Fibroblast of lung (primary cell): ENCODE measurements around the gene PSMD4. TPM values are rescaled to one million over a fixed set of nuclear protein-coding genes. Genes with fewer than 3 reads are reported as not detected.
"Not testable (repeated sequence)": the region's sequence is repeated elsewhere in the genome, so short reads cannot be mapped to it uniquely, and the experiment has no call there.

Experiments used
- DNase-seq, 2 donors: peaks; one replicate each; pipeline versions ENCODE4 v3.0.0 to v3.0.0-alpha.2; 2010; ENCODE audit warnings: low read depth in 2 of 2
- H2AFZ ChIP-seq: 2 replicates; pipeline ENCODE4 v1.5.1; 2012; ENCODE audit warnings: low read length, control low read depth, inconsistent platforms
- H3K27ac ChIP-seq: 2 replicates; pipeline ENCODE4 v1.5.1; 2011; ENCODE audit warnings: low read length, control low read depth; ENCODE audit not compliant: insufficient read depth
- H3K27me3 ChIP-seq: 2 replicates; pipeline ENCODE4 v1.5.1; 2011; ENCODE audit warnings: mild to moderate bottlenecking, low read length; ENCODE audit not compliant: control insufficient read depth, insufficient read depth
- H3K36me3 ChIP-seq: 2 replicates; pipeline ENCODE4 v1.5.1; 2011; ENCODE audit warnings: low read length; ENCODE audit not compliant: control insufficient read depth, insufficient read depth
- H3K4me1 ChIP-seq: 2 replicates; pipeline ENCODE4 v1.5.1; 2011; ENCODE audit warnings: low read length; ENCODE audit not compliant: control insufficient read depth, insufficient read depth; ENCODE audit errors: extremely low read depth
- H3K4me2 ChIP-seq: 2 replicates; pipeline ENCODE4 v1.5.1; 2011; ENCODE audit warnings: low read length, control low read depth; ENCODE audit not compliant: insufficient read depth; ENCODE audit errors: extremely low read depth
- H3K4me3 ChIP-seq, 4 experiments: fragments of 200-600 bp in 1 of 4; sonication (generic) in 1 of 4; replicated peaks in 1 of 4; 2 replicates each; pipeline ENCODE4 v1.5.1; 2011 to 2016; ENCODE audit warnings: low read length in 4 of 4, low read depth in 3 of 4, mild to moderate bottlenecking in 3 of 4, control low read depth in 2 of 4, inconsistent platforms in 1 of 4, mixed read lengths in 1 of 4; ENCODE audit not compliant: insufficient read depth in 1 of 4; ENCODE audit errors: control extremely low read depth in 1 of 4
- H3K79me2 ChIP-seq: 2 replicates; pipeline ENCODE4 v1.5.1; 2012; ENCODE audit warnings: mild to moderate bottlenecking, low read length, inconsistent platforms; ENCODE audit not compliant: control insufficient read depth, insufficient read depth
- H3K9ac ChIP-seq: 2 replicates; pipeline ENCODE4 v1.5.1; 2011; ENCODE audit warnings: mild to moderate bottlenecking, low read length, control low read depth; ENCODE audit not compliant: insufficient read depth
- H3K9me3 ChIP-seq: 2 replicates; pipeline ENCODE4 v1.5.1; 2012; ENCODE audit warnings: low read depth, low read length; ENCODE audit not compliant: control insufficient read depth, insufficient read depth
- H4K20me1 ChIP-seq: 2 replicates; pipeline ENCODE4 v1.5.1; 2011; ENCODE audit warnings: low read length; ENCODE audit not compliant: control insufficient read depth, insufficient read depth; ENCODE audit errors: extremely low read depth
- EZH2 ChIP-seq: IDR thresholded peaks from 2 replicates; pipeline ENCODE4 v1.5.1; 2012; ENCODE audit warnings: low read length, control low read depth, mild to moderate bottlenecking; ENCODE audit errors: missing control alignments
- polyA minus RNA-seq: library from RNA; depleted of rRNA, polyadenylated mRNA; stranded (reverse); fragments of >200 nt; gene quantifications from 2 replicates; pipeline ENCODE4 v1.2.3, GENCODE V29; 2011; ENCODE audit warnings: low replicate concordance
- polyA plus RNA-seq, 2 donors: library from polyadenylated mRNA; depleted of rRNA in 1 of 2; stranded (reverse) in 1 of 2; unstranded in 1 of 2; fragments of >200 nt; gene quantifications; 2 replicates each; pipeline ENCODE4 v1.2.1, GENCODE V29; 2011 to 2012; ENCODE audit warnings: missing spikeins in 1 of 2
- total RNA-seq: library from RNA; depleted of rRNA; stranded (reverse); fragments of >200 nt; gene quantifications from 2 replicates; pipeline ENCODE4 v1.2.1, GENCODE V29; 2014
- TF ChIP-seq, protein P1 (sequence below), 2 donors: IDR thresholded peaks in 1 of 2; conservative IDR thresholded peaks in 1 of 2; 1 replicate in 1 of 2; 2 replicates in 1 of 2; pipeline ENCODE4 v1.5.1; 2011 to 2012; ENCODE audit warnings: low read length in 2 of 2, control low read depth in 1 of 2, inconsistent platforms in 1 of 2, low read depth in 1 of 2, mild to moderate bottlenecking in 1 of 2

The PSMD4 gene
- total RNA-seq (193 and 240 TPM in 2 replicates), polyA plus RNA-seq (210 and 282 TPM in 2 replicates), polyA minus RNA-seq (143 and 181 TPM in 2 replicates)
- 214 and 281 TPM in 2 replicates for polyA plus RNA-seq (2012)

DNA sequence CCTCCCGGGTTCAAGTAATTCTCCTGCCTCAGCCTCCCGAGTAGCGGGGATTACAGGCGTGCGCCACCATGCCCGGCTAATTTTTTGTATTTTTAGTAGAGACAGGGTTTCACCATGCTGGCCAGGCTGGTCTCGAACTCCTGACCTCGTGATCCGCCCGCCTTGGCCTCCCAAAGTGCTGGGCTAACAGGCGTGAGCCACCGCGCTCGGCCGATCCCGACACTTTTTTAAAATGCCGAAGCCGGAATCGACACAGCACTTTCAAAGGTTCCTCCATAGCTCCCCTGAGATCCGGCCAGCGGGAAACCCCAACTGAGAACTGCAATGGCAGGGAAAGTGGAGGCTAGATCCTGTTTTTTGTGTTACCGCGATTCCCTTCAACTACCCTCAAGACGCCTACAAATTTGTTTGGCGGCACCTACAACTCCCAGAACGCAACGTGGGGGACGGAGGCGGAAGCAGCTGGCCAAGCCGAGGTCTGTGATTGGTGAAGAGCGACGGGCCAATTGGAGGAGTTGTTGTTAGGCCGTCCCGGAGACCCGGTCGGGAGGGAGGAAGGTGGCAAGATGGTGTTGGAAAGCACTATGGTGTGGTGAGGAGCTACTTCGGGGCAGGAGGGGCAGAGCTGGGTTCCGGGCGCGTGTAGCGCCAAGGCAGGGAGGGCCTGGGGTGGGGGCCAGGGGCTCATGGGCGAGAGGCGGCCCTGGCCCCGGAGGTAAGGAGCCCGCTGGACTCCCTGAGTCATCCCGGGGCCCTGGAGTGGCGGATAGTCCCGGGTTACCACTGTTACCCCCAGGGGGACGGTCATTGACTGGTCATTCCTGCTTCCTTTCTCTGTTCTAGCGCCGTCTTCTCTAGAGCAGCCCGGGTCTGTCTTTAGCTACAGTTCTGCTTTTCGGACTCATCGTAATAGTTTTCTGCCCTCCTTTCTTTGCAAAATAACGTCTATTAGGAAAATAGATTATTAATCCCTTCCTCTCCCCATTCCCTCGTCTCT, at the start of gene PSMD4:
Gene PSMD4 (plus strand): TSS at position 518 of the 997 bp plus-strand sequence. CDS start 49 bp downstream, at position 567.
- peaks cover 3% of the 10 kb centered on the region for H3K36me3 ChIP-seq
- TF ChIP-seq, protein P1, sequence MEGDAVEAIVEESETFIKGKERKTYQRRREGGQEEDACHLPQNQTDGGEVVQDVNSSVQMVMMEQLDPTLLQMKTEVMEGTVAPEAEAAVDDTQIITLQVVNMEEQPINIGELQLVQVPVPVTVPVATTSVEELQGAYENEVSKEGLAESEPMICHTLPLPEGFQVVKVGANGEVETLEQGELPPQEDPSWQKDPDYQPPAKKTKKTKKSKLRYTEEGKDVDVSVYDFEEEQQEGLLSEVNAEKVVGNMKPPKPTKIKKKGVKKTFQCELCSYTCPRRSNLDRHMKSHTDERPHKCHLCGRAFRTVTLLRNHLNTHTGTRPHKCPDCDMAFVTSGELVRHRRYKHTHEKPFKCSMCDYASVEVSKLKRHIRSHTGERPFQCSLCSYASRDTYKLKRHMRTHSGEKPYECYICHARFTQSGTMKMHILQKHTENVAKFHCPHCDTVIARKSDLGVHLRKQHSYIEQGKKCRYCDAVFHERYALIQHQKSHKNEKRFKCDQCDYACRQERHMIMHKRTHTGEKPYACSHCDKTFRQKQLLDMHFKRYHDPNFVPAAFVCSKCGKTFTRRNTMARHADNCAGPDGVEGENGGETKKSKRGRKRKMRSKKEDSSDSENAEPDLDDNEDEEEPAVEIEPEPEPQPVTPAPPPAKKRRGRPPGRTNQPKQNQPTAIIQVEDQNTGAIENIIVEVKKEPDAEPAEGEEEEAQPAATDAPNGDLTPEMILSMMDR (conservative IDR thresholded peaks at IDR 0.05 in 1 of 2, IDR thresholded peaks at IDR 0.05 in 1 of 2; ENCODE audit: low read depth in 1 of 2, low read length in 2 of 2) = no peak
- TF ChIP-seq EZH2 = no peak
- no peaks in the 10 kb centered on the region for H3K4me1 ChIP-seq
- H3K79me2 ChIP-seq = peaks cover 47% of the 10 kb centered on the region
- H3K4me2 ChIP-seq = peak within 1 kb of the TSS; percentile 86
- H3K27me3 ChIP-seq = no peaks in the 10 kb centered on the region
- H3K4me3 ChIP-seq = peak within 1 kb of the TSS; percentile 58 to 100 (median 92)
- H3K9me3 ChIP-seq = no peaks in the 10 kb centered on the region
- H4K20me1 ChIP-seq = no peaks in the 10 kb centered on the region
- DNase-seq = peak; percentile 95 to 98
- H2AFZ ChIP-seq = peak within 1 kb of the TSS; percentile 84
- H3K9ac ChIP-seq = peak within 1 kb of the TSS; percentile 89
- peak within 1 kb of the TSS; percentile 94 for H3K27ac ChIP-seq

DNA sequence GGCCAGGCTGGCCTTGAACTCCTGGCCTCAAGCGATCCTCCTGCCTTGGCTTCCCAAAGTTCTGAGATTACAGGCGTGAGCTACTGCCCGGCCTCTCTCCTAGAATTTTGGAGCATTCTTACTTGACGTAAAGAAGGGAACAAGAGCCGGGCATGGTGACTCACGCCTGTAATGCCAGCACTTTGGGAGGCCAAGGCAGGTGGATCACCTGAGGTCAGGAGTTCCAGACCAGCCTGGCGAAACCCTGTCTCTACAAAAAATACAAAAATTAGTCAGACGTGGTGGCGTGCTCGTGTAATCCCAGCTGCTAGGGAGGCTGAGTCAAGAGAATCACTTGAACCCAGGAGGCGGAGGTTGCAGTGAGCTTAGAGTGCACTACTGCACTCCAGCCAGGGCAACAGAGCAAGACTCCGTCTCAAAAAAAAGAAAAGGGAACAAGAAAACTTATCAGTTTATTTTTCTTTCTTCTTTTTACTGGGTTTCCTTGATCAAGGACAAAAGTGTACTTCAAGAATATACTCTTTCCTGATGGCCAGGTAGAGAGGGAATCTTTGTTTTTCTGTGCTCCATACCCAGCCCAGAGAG, 49.1 kb upstream of the PSMD4 start:
- H3K4me2 ChIP-seq, H3K4me3 ChIP-seq, H3K27ac ChIP-seq, H4K20me1 ChIP-seq, H3K9me3 ChIP-seq, H3K9ac ChIP-seq, DNase-seq, H3K36me3 ChIP-seq, H3K27me3 ChIP-seq, H3K4me1 ChIP-seq, H2AFZ ChIP-seq: not testable (repeated sequence)
- peaks cover 86% of the 10 kb centered on the region for H3K79me2 ChIP-seq

DNA sequence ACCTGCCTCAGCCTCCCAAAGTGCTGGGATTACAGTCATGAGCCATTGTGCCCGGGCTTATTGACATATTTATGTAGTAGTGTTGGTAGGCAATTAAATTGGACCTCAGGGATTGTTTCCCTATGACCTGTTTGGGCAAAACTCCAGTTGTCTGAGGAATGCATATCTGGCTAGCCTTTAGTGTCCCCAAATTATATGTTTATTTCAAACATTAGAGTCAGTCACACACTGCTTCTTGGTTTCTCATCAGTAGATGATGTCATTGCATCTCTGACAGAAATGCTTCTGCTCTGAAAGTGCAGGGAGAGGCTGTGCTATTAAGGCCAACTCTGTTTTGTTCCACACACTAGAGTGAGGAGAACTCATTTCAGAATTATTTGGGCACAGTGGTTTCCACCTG, 43.7 kb upstream of the PSMD4 start:
- DNase-seq = peak; percentile 20 to 41
- peaks cover 3% of the 10 kb centered on the region for H3K4me1 ChIP-seq
- no peak overlapping the region for H3K27ac ChIP-seq
- no peaks in the 10 kb centered on the region for H3K9me3 ChIP-seq
- TF ChIP-seq, protein P1 (conservative IDR thresholded peaks at IDR 0.05 in 1 of 2, IDR thresholded peaks at IDR 0.05 in 1 of 2; ENCODE audit: low read depth in 1 of 2, low read length in 2 of 2) = no peak
- TF ChIP-seq EZH2 = no peak
- H4K20me1 ChIP-seq = peaks cover 4% of the 10 kb centered on the region
- peaks cover 87% of the 10 kb centered on the region for H3K79me2 ChIP-seq
- no peaks in the 10 kb centered on the region for H3K27me3 ChIP-seq
- H3K4me2 ChIP-seq = no peak overlapping the region
- H3K9ac ChIP-seq = no peak overlapping the region
- no peak overlapping the region for H3K4me3 ChIP-seq
- H3K36me3 ChIP-seq = no peaks in the 10 kb centered on the region
- no peak overlapping the region for H2AFZ ChIP-seq
